B cell (primary cell): Measurements from ENCODE around the gene SLC17A1. TPM values are rescaled to one million over a fixed set of nuclear protein-coding genes. Genes with fewer than 3 reads are reported as not detected.

Source experiments
- ATAC-seq: fragments of 200-7000 bp; cut with Tn5 transposase; one replicate; pipeline ENCODE4 v1.10.0; 2021; ENCODE audit warnings: low read depth, mild to moderate bottlenecking, moderate number of reproducible peaks, moderate library complexity
- CTCF ChIA-PET: fragments of 350-600 bp; sonication (Branson Sonifier 250); formaldehyde crosslinking; loops from one replicate; lab custom pipeline; 2021; ENCODE audit warnings: antibody characterized with exemption, inconsistent platforms; lab: Charles Lee
- POLR2A ChIA-PET: fragments of 350-600 bp; sonication (Branson Sonifier 250); formaldehyde crosslinking; loops from one replicate; lab custom pipeline; 2021; ENCODE audit warnings: antibody characterized with exemption; lab: Charles Lee
- DNase-seq: peaks from one replicate; pipeline ENCODE4 v3.0.0; 2013
- H2AFZ ChIP-seq: 2 replicates; pipeline ENCODE4 v1.6.1; 2012; ENCODE audit warnings: mild to moderate bottlenecking, low read depth, low read length; ENCODE audit not compliant: insufficient read depth, poor library complexity, severe bottlenecking
- H3K27ac ChIP-seq, 2 donors: 1 replicate in 1 of 2; 2 replicates in 1 of 2; pipeline ENCODE4 v1.5.1; 2012 to 2013; ENCODE audit warnings: low read length in 2 of 2, mild to moderate bottlenecking in 2 of 2, moderate library complexity in 1 of 2
- H3K27me3 ChIP-seq, 4 experiments: fragments of 200-600 bp in 1 of 4; sonication (generic) in 1 of 4; replicated peaks in 1 of 4; 1 replicate in 2 of 4; 2 replicates in 2 of 4; pipeline versions ENCODE4 v1.6.1 to v1.7.0; 2013 to 2016; ENCODE audit warnings: low read length in 3 of 4, mild to moderate bottlenecking in 2 of 4, mixed read lengths in 1 of 4, moderate library complexity in 1 of 4; ENCODE audit not compliant: insufficient read depth in 4 of 4, control insufficient read depth in 3 of 4; ENCODE audit errors: control extremely low read depth in 1 of 4
- H3K36me3 ChIP-seq, 2 experiments: replicated peaks in 1 of 2; 1 replicate in 1 of 2; 2 replicates in 1 of 2; pipeline versions ENCODE4 v1.6.1 to v1.7.1; 2013; ENCODE audit warnings: low read length in 1 of 2; ENCODE audit not compliant: insufficient read depth in 2 of 2, control insufficient read depth in 1 of 2; ENCODE audit errors: control extremely low read depth in 1 of 2, extremely low read depth in 1 of 2
- H3K4me1 ChIP-seq, 2 donors: fragments of 200-600 bp in 1 of 2; sonication (generic) in 1 of 2; 1 replicate in 1 of 2; 2 replicates in 1 of 2; pipeline versions ENCODE4 v1.5.1 to v1.6.1; 2013 to 2017; ENCODE audit warnings: low read length in 2 of 2; ENCODE audit not compliant: control insufficient read depth in 2 of 2, insufficient read depth in 2 of 2
- H3K4me2 ChIP-seq: replicated peaks from 2 replicates; pipeline ENCODE3; 2012; ENCODE audit warnings: mild to moderate bottlenecking, low read depth, low read length; ENCODE audit not compliant: poor library complexity, severe bottlenecking
- H3K4me3 ChIP-seq, 5 experiments: fragments of 200-600 bp in 1 of 5; sonication (generic) in 1 of 5; 1 replicate in 3 of 5; 2 replicates in 2 of 5; pipeline versions ENCODE4 v1.5.1 to v1.7.0; 2011 to 2016; ENCODE audit warnings: low read length in 4 of 5, mild to moderate bottlenecking in 4 of 5, low read depth in 2 of 5, control low read depth in 1 of 5, moderate library complexity in 1 of 5; ENCODE audit not compliant: insufficient read depth in 1 of 5; ENCODE audit errors: control extremely low read depth in 1 of 5, extremely low read depth in 1 of 5
- H3K79me2 ChIP-seq: fragments of 200-600 bp; sonication (generic); one replicate; pipeline ENCODE4 v1.6.0; 2016; ENCODE audit warnings: low read length; ENCODE audit not compliant: control insufficient read depth, insufficient read depth
- H3K9ac ChIP-seq: fragments of 200-600 bp; sonication (generic); 2 replicates; pipeline ENCODE4 v1.6.1; 2017; ENCODE audit warnings: mild to moderate bottlenecking, low read length, moderate library complexity
- H3K9me3 ChIP-seq, 3 donors: one replicate each; pipeline versions ENCODE4 v1.6.1 to v1.7.1; 2013; ENCODE audit warnings: low read length in 2 of 3; ENCODE audit not compliant: control insufficient read depth in 2 of 3, insufficient read depth in 1 of 3; ENCODE audit errors: control extremely low read depth in 1 of 3
- H4K20me1 ChIP-seq: 2 replicates; pipeline ENCODE4 v1.6.0; 2012; ENCODE audit warnings: mild to moderate bottlenecking, low read length; ENCODE audit not compliant: insufficient read depth, control insufficient read depth, poor library complexity, severe bottlenecking
- H3K27ac Mint-ChIP-seq: one replicate; pipeline ENCODE4 v1.8.0; 2021; ENCODE audit warnings: mixed read lengths
- H3K27me3 Mint-ChIP-seq: one replicate; pipeline ENCODE4 v1.8.0; 2021; ENCODE audit warnings: mixed read lengths
- H3K4me1 Mint-ChIP-seq: one replicate; pipeline ENCODE4 v1.8.0; 2021; ENCODE audit warnings: mixed read lengths
- H3K4me3 Mint-ChIP-seq: one replicate; pipeline ENCODE4 v1.8.0; 2021; ENCODE audit warnings: mixed read lengths
- H3K9me3 Mint-ChIP-seq: one replicate; pipeline ENCODE4 v1.8.0; 2022; ENCODE audit warnings: mixed read lengths; ENCODE audit not compliant: insufficient read depth
- EZH2 ChIP-seq: IDR thresholded peaks from 2 replicates; pipeline ENCODE4 v1.6.1; 2012; ENCODE audit warnings: borderline replicate concordance, low read depth, mild to moderate bottlenecking, moderate library complexity, low read length; ENCODE audit not compliant: insufficient read depth, poor library complexity, severe bottlenecking
- WGBS: methylation state at CpG from one replicate; pipeline ENCODE4 v1.1.5; 2013; ENCODE audit warnings: missing lambda C conversion rate; ENCODE audit not compliant: insufficient coverage; 5-methylcytosine and 5-hydroxymethylcytosine counted together
- intact Hi-C: fragments of 100-400 bp; cut with micrococcal nuclease; formaldehyde crosslinking; loops from one replicate; pipeline ENCODE4 v1.10.0; 2022
- polyA plus RNA-seq: library from polyadenylated mRNA; depleted of rRNA; stranded (reverse); fragments of >200 nt; gene quantifications from 2 replicates; pipeline ENCODE4 v1.2.3, GENCODE V29; 2012
- total RNA-seq, 2 donors: library from RNA; stranded (reverse); fragments of 120-200 nt in 1 of 2; gene quantifications; 1 replicate in 1 of 2; 2 replicates in 1 of 2; pipeline versions ENCODE4 v1.2.3 to v1.2.4, GENCODE V29; 2013 to 2022
- TF ChIP-seq, protein P1 (sequence below): fragments of 200-600 bp; IDR thresholded peaks from one replicate; pipeline ENCODE4 v1.8.0; 2022; ENCODE audit warnings: antibody characterized with exemption, mild to moderate bottlenecking

The SLC17A1 gene
- total and polyA plus RNA-seq, 2 donors (not counting 1 experiment from before 2014, with no cell fraction given), result not detected

DNA sequence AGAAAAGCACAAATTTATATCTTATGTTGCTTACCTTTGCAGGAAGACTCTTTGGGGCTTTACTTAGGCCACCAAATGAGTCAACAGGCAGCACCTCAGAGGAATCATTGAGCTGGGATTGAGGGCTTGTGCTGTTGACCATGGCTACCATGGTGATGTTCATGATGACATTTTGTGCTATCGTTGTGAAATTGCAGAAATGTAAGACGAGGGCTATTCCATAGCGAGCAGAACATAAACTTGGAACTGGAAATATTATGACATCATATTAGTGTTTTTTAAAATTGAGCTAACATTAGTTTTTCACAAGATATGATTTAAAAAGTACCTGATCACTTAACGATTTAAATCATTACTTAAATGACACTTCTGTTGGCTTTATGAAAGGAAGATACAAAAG is 30.3 kb upstream of the SLC17A1 start:
- Histone ChIP-seq H3K27ac (no peak overlapping the region), H3K27me3 (peaks cover 0 to 11% (median 5%) of the 10 kb centered on the region in 4 experiments), H3K4me2 (no peak overlapping the region), H3K9me3 (no peaks in the 10 kb centered on the region), H3K79me2 (no peaks in the 10 kb centered on the region), H3K4me3 (no peak overlapping the region), H2AFZ (no peak overlapping the region), H3K9ac (no peak overlapping the region), H3K4me1 (no peaks in the 10 kb centered on the region), H4K20me1 (no peaks in the 10 kb centered on the region), H3K36me3 (no peaks in the 10 kb centered on the region)
- Mint-ChIP-seq H3K4me1 (no peaks in the 10 kb centered on the region), H3K27me3 (peaks cover 40% of the 10 kb centered on the region), H3K4me3 (no peak overlapping the region), H3K9me3 (no peaks in the 10 kb centered on the region), H3K27ac (no peak overlapping the region)
- ATAC-seq, result no peak
- DNase-seq, result no peak
- intact Hi-C loops, result no loop called here
- TF ChIP-seq, protein P1, sequence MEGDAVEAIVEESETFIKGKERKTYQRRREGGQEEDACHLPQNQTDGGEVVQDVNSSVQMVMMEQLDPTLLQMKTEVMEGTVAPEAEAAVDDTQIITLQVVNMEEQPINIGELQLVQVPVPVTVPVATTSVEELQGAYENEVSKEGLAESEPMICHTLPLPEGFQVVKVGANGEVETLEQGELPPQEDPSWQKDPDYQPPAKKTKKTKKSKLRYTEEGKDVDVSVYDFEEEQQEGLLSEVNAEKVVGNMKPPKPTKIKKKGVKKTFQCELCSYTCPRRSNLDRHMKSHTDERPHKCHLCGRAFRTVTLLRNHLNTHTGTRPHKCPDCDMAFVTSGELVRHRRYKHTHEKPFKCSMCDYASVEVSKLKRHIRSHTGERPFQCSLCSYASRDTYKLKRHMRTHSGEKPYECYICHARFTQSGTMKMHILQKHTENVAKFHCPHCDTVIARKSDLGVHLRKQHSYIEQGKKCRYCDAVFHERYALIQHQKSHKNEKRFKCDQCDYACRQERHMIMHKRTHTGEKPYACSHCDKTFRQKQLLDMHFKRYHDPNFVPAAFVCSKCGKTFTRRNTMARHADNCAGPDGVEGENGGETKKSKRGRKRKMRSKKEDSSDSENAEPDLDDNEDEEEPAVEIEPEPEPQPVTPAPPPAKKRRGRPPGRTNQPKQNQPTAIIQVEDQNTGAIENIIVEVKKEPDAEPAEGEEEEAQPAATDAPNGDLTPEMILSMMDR, result no peak
- TF ChIP-seq EZH2, result no peak
- ChIA-PET CTCF (interaction anchor here (0.7 kb wide), 1 partner anchor 99 kb away, joined by 3 read pairs; no protein-coding TSS in a partner anchor), POLR2A (no interaction called here)
- 100% methylated on average over 1 of the region's 4 CpGs for WGBS

DNA sequence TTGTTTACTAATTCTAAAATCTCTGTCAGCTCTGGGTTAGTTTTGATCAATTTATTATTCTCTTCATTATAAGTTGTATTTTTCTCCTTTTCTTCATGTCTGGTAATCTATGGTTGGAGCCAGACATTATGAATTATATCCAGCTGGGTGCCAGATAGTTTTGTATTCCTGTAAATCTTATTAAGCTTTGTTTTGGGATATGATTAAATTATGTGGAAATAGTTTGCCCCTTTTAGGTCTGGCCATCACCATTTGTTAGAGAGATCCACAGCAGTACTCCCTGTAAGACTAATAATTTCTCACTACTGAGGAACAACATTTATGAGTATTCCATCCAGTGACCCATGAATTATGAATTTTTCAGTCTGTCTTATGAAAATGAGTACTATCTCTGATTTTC is 20.9 kb upstream of the SLC17A1 start:
- H3K9me3 Mint-ChIP-seq, result no peaks in the 10 kb centered on the region
- no peak overlapping the region for H3K27ac ChIP-seq
- intact Hi-C loops, result no loop called here
- peaks cover 14% of the 10 kb centered on the region for H3K27me3 Mint-ChIP-seq
- H3K9ac ChIP-seq, result no peak overlapping the region
- H3K79me2 ChIP-seq, result no peaks in the 10 kb centered on the region
- no peak for TF ChIP-seq EZH2
- TF ChIP-seq, protein P1, result no peak
- ATAC-seq, result no peak
- H3K4me1 ChIP-seq, result no peaks in the 10 kb centered on the region
- POLR2A ChIA-PET, result no interaction called here
- H3K27ac Mint-ChIP-seq, result no peak overlapping the region
- no peaks in the 10 kb centered on the region for H3K4me1 Mint-ChIP-seq
- no peak overlapping the region for H3K4me3 ChIP-seq
- H3K27me3 ChIP-seq, result peaks cover 0 to 2% (median 0%) of the 10 kb centered on the region in 4 experiments
- DNase-seq, result no peak
- CTCF ChIA-PET, result no interaction called here
- no peaks in the 10 kb centered on the region for H3K36me3 ChIP-seq
- H4K20me1 ChIP-seq, result no peaks in the 10 kb centered on the region
- H3K4me3 Mint-ChIP-seq, result no peak overlapping the region
- no peak overlapping the region for H2AFZ ChIP-seq
- H3K4me2 ChIP-seq, result no peak overlapping the region
- H3K9me3 ChIP-seq, result no peaks in the 10 kb centered on the region
